ENCODE data around the gene PAWR.
"Not testable (repeated sequence)": the region's sequence is repeated elsewhere in the genome, so short reads cannot be mapped to it uniquely, and the experiment has no call there.

PAWR gene

GRCh38 chr12:79645235-79645630 is 45.5 kb downstream of the PAWR start:
- no peak for FAIRE-seq

GRCh38 chr12:79644274-79645234 is 46.2 kb downstream of the PAWR start:
- no peak for FAIRE-seq

- no peak for FAIRE-seq
These were observed 46.9 kb downstream of the PAWR start for GRCh38 chr12:79643821-79644220.

GRCh38 chr12:79638490-79638889 is 52.3 kb downstream of the PAWR start:
- FAIRE-seq, result no peak

GRCh38 chr12:79637093-79637492 is 53.7 kb downstream of the PAWR start:
- no peak for FAIRE-seq

- FAIRE-seq, result no peak
These were observed 55.1 kb downstream of the PAWR start for GRCh38 chr12:79635676-79636075.

- FAIRE-seq, result no peak
These were observed 55.8 kb downstream of the PAWR start for GRCh38 chr12:79634957-79635471.

GRCh38 chr12:79629561-79629960 is 61.2 kb downstream of the PAWR start:
- no peak for FAIRE-seq

- not testable (repeated sequence) for FAIRE-seq
These were observed 64.0 kb downstream of the PAWR start for GRCh38 chr12:79626735-79627134.

GRCh38 chr12:79624378-79624777 is 66.4 kb downstream of the PAWR start:
- no peak for FAIRE-seq

GRCh38 chr12:79619872-79620562 is 70.7 kb downstream of the PAWR start:
- FAIRE-seq, result no peak

GRCh38 chr12:79618848-79619404 is 71.8 kb downstream of the PAWR start:
- no peak for FAIRE-seq

GRCh38 chr12:79617696-79618095 is 73.1 kb downstream of the PAWR start:
- no peak for FAIRE-seq

- no peak for FAIRE-seq
These were observed 74.9 kb downstream of the PAWR start for GRCh38 chr12:79615596-79616560.

GRCh38 chr12:79614730-79615129 is 76.0 kb downstream of the PAWR start:
- FAIRE-seq, result no peak

GRCh38 chr12:79601908-79602307 is 88.9 kb downstream of the PAWR start:
- no peak for FAIRE-seq

- FAIRE-seq, result no peak
These were observed 92.9 kb downstream of the PAWR start for GRCh38 chr12:79597910-79598309.

GRCh38 chr12:79596719-79597350 is 93.9 kb downstream of the PAWR start:
- no peak for FAIRE-seq

GRCh38 chr12:79595273-79595672 is 95.5 kb downstream of the PAWR start:
- FAIRE-seq, result no peak

- no peak for FAIRE-seq
These were observed 97.9 kb downstream of the PAWR start for GRCh38 chr12:79592865-79593264.

GRCh38 chr12:79591988-79592387 is 98.8 kb downstream of the PAWR start:
- no peak for FAIRE-seq

- no peak for FAIRE-seq
These were observed 100.0 kb downstream of the PAWR start for GRCh38 chr12:79590751-79591150.

Data from endometrium (tissue), 2 donors.